Measurements from ENCODE around the gene SHPK.

The SHPK gene

GRCh38 chr17:3669085-3669347 is 33.0 kb upstream of the SHPK start:
- H3K9me3 ChIP-seq (ENCODE audit: insufficient read depth, low read length): no peaks in the 10 kb centered on the region
- H2AFZ ChIP-seq (ENCODE audit: low read depth, low read length): no peak overlapping the region
- peaks cover 9% of the 10 kb centered on the region; the same call in 1 of the 2 replicates for H3K4me1 ChIP-seq (ENCODE audit: low read length)
- peak overlapping the region; percentile 71 for H3K9ac ChIP-seq (ENCODE audit: low read length)
- H4K20me1 ChIP-seq (ENCODE audit: insufficient read depth, low read length): no peaks in the 10 kb centered on the region
- no peaks in the 10 kb centered on the region for H3K27me3 ChIP-seq (ENCODE audit: low read depth, low read length)
- H3K79me2 ChIP-seq (ENCODE audit: low read length): peaks cover 18% of the 10 kb centered on the region
- H3K27ac ChIP-seq (ENCODE audit: low read length): peak overlapping the region; percentile 44
- H3K4me3 ChIP-seq (ENCODE audit: low read length): peak overlapping the region; percentile 91
- H3K36me3 ChIP-seq (replicated peaks; ENCODE audit: low read depth, low read length): no peaks in the 10 kb centered on the region
- H3K4me2 ChIP-seq (ENCODE audit: low read length): peak overlapping the region; percentile 81
- no peak for TF ChIP-seq EZH2phosphoT487 (IDR thresholded peaks at IDR 0.05; ENCODE audit: low read depth)
- TF ChIP-seq, protein P1, sequence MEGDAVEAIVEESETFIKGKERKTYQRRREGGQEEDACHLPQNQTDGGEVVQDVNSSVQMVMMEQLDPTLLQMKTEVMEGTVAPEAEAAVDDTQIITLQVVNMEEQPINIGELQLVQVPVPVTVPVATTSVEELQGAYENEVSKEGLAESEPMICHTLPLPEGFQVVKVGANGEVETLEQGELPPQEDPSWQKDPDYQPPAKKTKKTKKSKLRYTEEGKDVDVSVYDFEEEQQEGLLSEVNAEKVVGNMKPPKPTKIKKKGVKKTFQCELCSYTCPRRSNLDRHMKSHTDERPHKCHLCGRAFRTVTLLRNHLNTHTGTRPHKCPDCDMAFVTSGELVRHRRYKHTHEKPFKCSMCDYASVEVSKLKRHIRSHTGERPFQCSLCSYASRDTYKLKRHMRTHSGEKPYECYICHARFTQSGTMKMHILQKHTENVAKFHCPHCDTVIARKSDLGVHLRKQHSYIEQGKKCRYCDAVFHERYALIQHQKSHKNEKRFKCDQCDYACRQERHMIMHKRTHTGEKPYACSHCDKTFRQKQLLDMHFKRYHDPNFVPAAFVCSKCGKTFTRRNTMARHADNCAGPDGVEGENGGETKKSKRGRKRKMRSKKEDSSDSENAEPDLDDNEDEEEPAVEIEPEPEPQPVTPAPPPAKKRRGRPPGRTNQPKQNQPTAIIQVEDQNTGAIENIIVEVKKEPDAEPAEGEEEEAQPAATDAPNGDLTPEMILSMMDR (IDR thresholded peaks at IDR 0.05; ENCODE audit: low read depth, low read length): no peak

GRCh38 chr17:3668279-3669084 is 32.4 kb upstream of the SHPK start, which contains the start of the genes EMC6 and TAX1BP3:
Gene EMC6 (plus strand): TSS chr17:3668812. CDS start chr17:3669147, 335 bp downstream.
Gene TAX1BP3 (minus strand): TSS chr17:3668578. CDS start chr17:3668526, 52 bp downstream.
- Histone ChIP-seq H3K4me2 (ENCODE audit: low read length) (peak within 1 kb of the TSS; percentile 96), H4K20me1 (ENCODE audit: insufficient read depth, low read length) (no peaks in the 10 kb centered on the region), H3K9ac (ENCODE audit: low read length) (peak within 1 kb of the TSS; percentile 76), H3K4me1 (ENCODE audit: low read length) (peaks cover 9% of the 10 kb centered on the region; the same call in 1 of the 2 replicates), H3K27ac (ENCODE audit: low read length) (peak within 1 kb of the TSS; percentile 44), H3K4me3 (ENCODE audit: low read length) (peak within 1 kb of the TSS; percentile 91), H3K27me3 (ENCODE audit: low read depth, low read length) (no peaks in the 10 kb centered on the region), H2AFZ (ENCODE audit: low read depth, low read length) (peak within 1 kb of the TSS; percentile 45; the same call in 1 of the 2 replicates), H3K79me2 (ENCODE audit: low read length) (peaks cover 18% of the 10 kb centered on the region), H3K9me3 (ENCODE audit: insufficient read depth, low read length) (no peaks in the 10 kb centered on the region), H3K36me3 (replicated peaks; ENCODE audit: low read depth, low read length) (no peaks in the 10 kb centered on the region)
- TF ChIP-seq, protein P1 (IDR thresholded peaks at IDR 0.05; ENCODE audit: low read depth, low read length): no peak
- TF ChIP-seq EZH2phosphoT487 (IDR thresholded peaks at IDR 0.05; ENCODE audit: low read depth): no peak

GRCh38 chr17:3667366-3668278 is 31.6 kb upstream of the SHPK start:
- no peaks in the 10 kb centered on the region for H3K36me3 ChIP-seq (replicated peaks; ENCODE audit: low read depth, low read length)
- no peaks in the 10 kb centered on the region for H3K9me3 ChIP-seq (ENCODE audit: insufficient read depth, low read length)
- H3K4me3 ChIP-seq (ENCODE audit: low read length): peak overlapping the region; percentile 91
- H3K27me3 ChIP-seq (ENCODE audit: low read depth, low read length): no peaks in the 10 kb centered on the region
- peak overlapping the region; percentile 76 for H3K9ac ChIP-seq (ENCODE audit: low read length)
- TF ChIP-seq, protein P1 (IDR thresholded peaks at IDR 0.05; ENCODE audit: low read depth, low read length): no peak
- TF ChIP-seq EZH2phosphoT487 (IDR thresholded peaks at IDR 0.05; ENCODE audit: low read depth): no peak
- H3K4me2 ChIP-seq (ENCODE audit: low read length): peak overlapping the region; percentile 96
- peaks cover 18% of the 10 kb centered on the region for H3K79me2 ChIP-seq (ENCODE audit: low read length)
- H3K27ac ChIP-seq (ENCODE audit: low read length): no peak overlapping the region
- peaks cover 9% of the 10 kb centered on the region; the same call in 1 of the 2 replicates for H3K4me1 ChIP-seq (ENCODE audit: low read length)
- H4K20me1 ChIP-seq (ENCODE audit: insufficient read depth, low read length): no peaks in the 10 kb centered on the region
- H2AFZ ChIP-seq (ENCODE audit: low read depth, low read length): peak overlapping the region; percentile 45; the same call in 1 of the 2 replicates

GRCh38 chr17:3666516-3666915 is 30.5 kb upstream of the SHPK start:
- Histone ChIP-seq H3K79me2 (ENCODE audit: low read length) (peaks cover 18% of the 10 kb centered on the region), H3K9me3 (ENCODE audit: insufficient read depth, low read length) (no peaks in the 10 kb centered on the region), H3K27me3 (ENCODE audit: low read depth, low read length) (no peaks in the 10 kb centered on the region), H3K36me3 (replicated peaks; ENCODE audit: low read depth, low read length) (no peaks in the 10 kb centered on the region), H3K9ac (ENCODE audit: low read length) (no peak overlapping the region), H2AFZ (ENCODE audit: low read depth, low read length) (no peak overlapping the region), H3K4me3 (ENCODE audit: low read length) (no peak overlapping the region), H3K27ac (ENCODE audit: low read length) (no peak overlapping the region), H4K20me1 (ENCODE audit: insufficient read depth, low read length) (no peaks in the 10 kb centered on the region), H3K4me2 (ENCODE audit: low read length) (no peak overlapping the region), H3K4me1 (ENCODE audit: low read length) (peaks cover 9% of the 10 kb centered on the region; the same call in 1 of the 2 replicates)
- no peak for TF ChIP-seq EZH2phosphoT487 (IDR thresholded peaks at IDR 0.05; ENCODE audit: low read depth)
- TF ChIP-seq, protein P1 (IDR thresholded peaks at IDR 0.05; ENCODE audit: low read depth, low read length): no peak

Data from OCI-LY3 (cell line).